ENCODE data around the gene DDX25. TPM values are rescaled to one million over a fixed set of nuclear protein-coding genes. Genes with fewer than 3 reads are reported as not detected.

The DDX25 gene
- total RNA-seq, 4 donors from 2014 or later: 1.5 TPM; not detected in 3

- TF ChIP-seq CTCF (IDR thresholded peaks at IDR 0.05) (no peak), POLR2AphosphoS5 (IDR thresholded peaks at IDR 0.05) (no peak), EP300 (IDR thresholded peaks at IDR 0.05; ENCODE audit: low read depth) (no peak), POLR2A (IDR thresholded peaks at IDR 0.05) (no peak)
- no peaks in the 10 kb centered on the region for H3K9me3 ChIP-seq
- DNase-seq: no peak
- H3K4me1 ChIP-seq: no peaks in the 10 kb centered on the region
- H3K36me3 ChIP-seq: no peaks in the 10 kb centered on the region
- H3K4me3 ChIP-seq: no peak overlapping the region
- intact Hi-C loops (cut with DNase I; ENCODE audit: low total_unique reads): no loop called here
- H3K27me3 ChIP-seq: no peaks in the 10 kb centered on the region
- H3K27ac ChIP-seq: no peak overlapping the region
- WGBS, 2 donors (ENCODE audit: low coverage in 1 of 2): 76% methylated on average over 1 of the region's 1 CpG; no CpG with 5 or more reads in 1 of the 2 donors
- in situ Hi-C loops (cut with MboI; ENCODE audit: low pct_ligation_motif_present in 1 of 4, low pct_unique_long_range_greater_than_20kb in 1 of 4, low sequenced_read_pairs in 3 of 4): loop anchor here in 1 of 4 donors (25.0 kb wide), 1 partner anchor 269 kb away; no protein-coding TSS in a partner anchor
These were observed 23.0 kb upstream of the DDX25 start for GRCh38 chr11:125881291-125881690.

- in situ Hi-C loops (cut with MboI; ENCODE audit: low pct_ligation_motif_present in 1 of 4, low pct_unique_long_range_greater_than_20kb in 1 of 4, low sequenced_read_pairs in 3 of 4) (loop anchor here in 1 of 4 donors (25.0 kb wide), 1 partner anchor 271 kb away; no protein-coding TSS in a partner anchor), intact Hi-C loops (cut with DNase I; ENCODE audit: low total_unique reads) (no loop called here)
- no peaks in the 10 kb centered on the region for H3K36me3 ChIP-seq
- no peak overlapping the region for H3K4me3 ChIP-seq
- no peak for TF ChIP-seq EP300 (IDR thresholded peaks at IDR 0.05; ENCODE audit: low read depth)
- no peak for TF ChIP-seq POLR2AphosphoS5 (IDR thresholded peaks at IDR 0.05)
- TF ChIP-seq POLR2A (IDR thresholded peaks at IDR 0.05): no peak
- peaks cover 0 to 7% (median 4%) of the 10 kb centered on the region in 4 donors for H3K4me1 ChIP-seq
- DNase-seq: no peak
- 65 to 80% methylated on average over 1 to 8 of the region's 8 CpGs for WGBS, 2 donors (ENCODE audit: low coverage in 1 of 2)
- H3K27ac ChIP-seq: no peak overlapping the region
- H3K9me3 ChIP-seq: no peaks in the 10 kb centered on the region
- H3K27me3 ChIP-seq: no peaks in the 10 kb centered on the region
These were observed 20.9 kb upstream of the DDX25 start for GRCh38 chr11:125883375-125883774.

GRCh38 chr11:125886997-125887372 lies 17.3 kb upstream of the DDX25 start:
- Histone ChIP-seq H3K4me3 (peak overlapping the region in 3 of 4 donors; percentile 64 to 94 (median 80)), H3K9me3 (no peaks in the 10 kb centered on the region), H3K4me1 (peaks cover 0 to 15% (median 8%) of the 10 kb centered on the region in 4 donors), H3K27me3 (no peaks in the 10 kb centered on the region), H3K36me3 (no peaks in the 10 kb centered on the region), H3K27ac (peak overlapping the region; percentile 93 to 99 (median 98))
- intact Hi-C loops (cut with DNase I; ENCODE audit: low total_unique reads) (no loop called here), in situ Hi-C loops (cut with MboI; ENCODE audit: low pct_ligation_motif_present in 1 of 4, low pct_unique_long_range_greater_than_20kb in 1 of 4, low sequenced_read_pairs in 3 of 4) (loop anchor here in 1 of 4 donors (25.0 kb wide), 1 partner anchor 275 kb away; no protein-coding TSS in a partner anchor)
- 54% methylated on average over 24 of the region's 24 CpGs; no CpG with 5 or more reads in 1 of the 2 donors for WGBS, 2 donors (ENCODE audit: low coverage in 1 of 2)
- peak; percentile 34 for DNase-seq
- TF ChIP-seq POLR2A (IDR thresholded peaks at IDR 0.05): no peak
- TF ChIP-seq POLR2AphosphoS5 (IDR thresholded peaks at IDR 0.05): no peak
- TF ChIP-seq EP300 (IDR thresholded peaks at IDR 0.05; ENCODE audit: low read depth): no peak
- TF ChIP-seq CTCF (IDR thresholded peaks at IDR 0.05): no peak

- intact Hi-C loops (cut with DNase I; ENCODE audit: low total_unique reads): no loop called here
- H3K4me3 ChIP-seq: peak within 1 kb of the TSS; percentile 64 to 94 (median 80)
- DNase-seq: peak; percentile 94
- peaks cover 0 to 21% (median 10%) of the 10 kb centered on the region in 4 donors for H3K4me1 ChIP-seq
- in situ Hi-C loops (cut with MboI; ENCODE audit: low pct_ligation_motif_present in 1 of 4, low pct_unique_long_range_greater_than_20kb in 1 of 4, low sequenced_read_pairs in 3 of 4): loop anchor here in 1 of 4 donors (25.0 kb wide), 1 partner anchor 275 kb away; no protein-coding TSS in a partner anchor
- H3K27me3 ChIP-seq: no peaks in the 10 kb centered on the region
- peak within 1 kb of the TSS; percentile 93 to 99 (median 98) for H3K27ac ChIP-seq
- no peaks in the 10 kb centered on the region for H3K9me3 ChIP-seq
- peak; percentile 84 for TF ChIP-seq POLR2A (IDR thresholded peaks at IDR 0.05)
- peak in 4 of 5 experiments; percentile 11 to 51 (median 30) for TF ChIP-seq CTCF (IDR thresholded peaks at IDR 0.05)
- TF ChIP-seq POLR2AphosphoS5 (IDR thresholded peaks at IDR 0.05): peak; percentile 91 to 93 (median 92)
- no peak for TF ChIP-seq EP300 (IDR thresholded peaks at IDR 0.05; ENCODE audit: low read depth)
- WGBS, 2 donors (ENCODE audit: low coverage in 1 of 2): 0 to 5% methylated on average over 9 to 78 of the region's 91 CpGs
- no peaks in the 10 kb centered on the region for H3K36me3 ChIP-seq
These were observed 16.7 kb upstream of the DDX25 start, which contains the start of gene HYLS1 for GRCh38 chr11:125887373-125888324. Gene HYLS1 (plus strand): TSS chr11:125887668. CDS start chr11:125899369, 11,701 bp downstream.

Data from transverse colon (tissue), 4 donors.